Measurements from ENCODE around the gene UPF3B. TPM values are rescaled to one million over a fixed set of nuclear protein-coding genes. Genes with fewer than 3 reads are reported as not detected.

The UPF3B gene
- total and polyA plus RNA-seq, 9 of the 15 experiments (the other 6 are each of a cell fraction or from before 2014, with no cell fraction given), result 17.6 to 57.0 (median 32.3) TPM

GRCh38 chrX:119887721-119888425 is 35.1 kb upstream of the UPF3B start:
- H3K27me3 ChIP-seq (ENCODE audit: control insufficient read depth in 2 of 2, insufficient read depth in 2 of 2, low read length in 2 of 2), result no peaks in the 10 kb centered on the region
- no TSS peak for BruUV-seq (replicated peaks)
- 50% methylated on average over 14 of the region's 40 CpGs for WGBS (ENCODE audit: insufficient coverage, low coverage, missing lambda C conversion rate)
- H3K4me3 ChIP-seq, result no peak overlapping the region
- no peak overlapping the region for H2AFZ ChIP-seq (ENCODE audit: low read depth, low read length)
- no peak overlapping the region for H3K4me2 ChIP-seq (ENCODE audit: insufficient read depth, low read length)
- no peaks in the 10 kb centered on the region for H3K36me3 ChIP-seq (ENCODE audit: control insufficient read depth, insufficient read depth, low read length)
- peak; percentile 97 for ATAC-seq
- no peak overlapping the region for H3K27ac ChIP-seq (ENCODE audit: extremely low read depth, low read depth, low read length)
- intact Hi-C loops (cut with micrococcal nuclease), result no loop called here
- ChIA-PET POLR2A (interaction anchor here (0.9 to 1.9 kb wide), 4 partner anchors 9 to 197 kb away, joined by 3 to 8 read pairs (median 5); partner anchors contain the start of gene RPL39), CTCF (ENCODE audit: low intra/inter-chr PET ratio) (no interaction called here)
- in situ Hi-C loops (cut with MboI), result no loop called here
- peak; percentile 62 to 79 (median 68) for DNase-seq (ENCODE audit: extremely low read depth in 1 of 4, low spot score in 3 of 4)
- no peaks in the 10 kb centered on the region for H3K9me1 ChIP-seq (ENCODE audit: control insufficient read depth, insufficient read depth, low read length)
- H3K9me3 ChIP-seq (replicated peaks; ENCODE audit: control insufficient read depth, insufficient read depth, low read depth, low read length), result no peaks in the 10 kb centered on the region
- FAIRE-seq, result peak; percentile 68
- H4K20me1 ChIP-seq (replicated peaks; ENCODE audit: control insufficient read depth, insufficient read depth, low read length), result no peaks in the 10 kb centered on the region
- H3K79me2 ChIP-seq (ENCODE audit: control insufficient read depth, insufficient read depth, low read length), result no peaks in the 10 kb centered on the region
- peaks cover 2 to 8% of the 10 kb centered on the region in 2 experiments; a peak in 4 of 5 replicates for H3K4me1 ChIP-seq (replicated peaks in 1 of 2; ENCODE audit: control insufficient read depth in 2 of 2, insufficient read depth in 2 of 2, low read length in 2 of 2)
- no peak overlapping the region for H3K9ac ChIP-seq (ENCODE audit: insufficient read depth in 1 of 2, low read depth in 2 of 2, low read length in 2 of 2)
- TF ChIP-seq CTCF (IDR thresholded peaks at IDR 0.05 in 2 of 3, conservative IDR thresholded peaks at IDR 0.05 in 1 of 3; ENCODE audit: insufficient read depth in 2 of 3, low read depth in 1 of 3, low read length in 3 of 3) (peak; percentile 59 to 66 (median 63)), VEZF1 (CRISPR knock-in tag; IDR thresholded peaks at IDR 0.05) (0 out of 2 replicates have a peak, but pooled peaks have one; percentile 24), ZBTB33 (CRISPR knock-in tag; IDR thresholded peaks at IDR 0.05) (0 out of 2 replicates have a peak, but pooled peaks have one; percentile 18), ZBTB34 (CRISPR knock-in tag; IDR thresholded peaks at IDR 0.05) (no peak), GMEB1 (CRISPR knock-in tag; IDR thresholded peaks at IDR 0.05) (no peak), ZNF143 (CRISPR knock-in tag; IDR thresholded peaks at IDR 0.05) (no peak)
